NB4 (cell line): ENCODE results near the gene NFATC2.

ENCODE experiments used
- POLR2A ChIP-seq: IDR thresholded peaks from 2 replicates; pipeline ENCODE4 v1.6.1; 2011; ENCODE audit warnings: mild to moderate bottlenecking; ENCODE audit not compliant: insufficient read length; ENCODE audit errors: extremely low read depth
- TF ChIP-seq, protein P1 (sequence below): IDR thresholded peaks from one replicate; pipeline ENCODE4 v1.5.1; 2012; ENCODE audit warnings: low read depth, low read length

DNA sequence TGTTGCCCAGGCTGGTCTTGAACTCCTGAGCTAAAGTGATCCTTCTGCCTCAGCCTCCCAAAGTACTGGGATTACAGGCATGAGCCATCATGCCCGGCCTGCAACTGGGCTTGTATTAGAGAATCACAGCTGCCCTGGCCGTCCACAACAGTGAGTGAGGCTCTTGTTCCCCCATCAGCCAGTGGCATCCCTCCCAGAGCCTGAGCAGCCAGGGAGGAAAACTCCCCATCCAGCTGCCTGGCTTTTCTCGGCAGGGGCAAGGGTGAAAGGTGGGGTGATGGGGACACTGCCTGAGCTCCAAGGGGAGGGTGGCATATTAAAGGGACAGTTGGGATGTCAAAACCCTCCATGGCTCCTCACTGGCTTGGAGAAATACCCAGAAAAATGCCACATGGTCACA lies 185.6 kb downstream of the NFATC2 start:
- TF ChIP-seq, protein P1, sequence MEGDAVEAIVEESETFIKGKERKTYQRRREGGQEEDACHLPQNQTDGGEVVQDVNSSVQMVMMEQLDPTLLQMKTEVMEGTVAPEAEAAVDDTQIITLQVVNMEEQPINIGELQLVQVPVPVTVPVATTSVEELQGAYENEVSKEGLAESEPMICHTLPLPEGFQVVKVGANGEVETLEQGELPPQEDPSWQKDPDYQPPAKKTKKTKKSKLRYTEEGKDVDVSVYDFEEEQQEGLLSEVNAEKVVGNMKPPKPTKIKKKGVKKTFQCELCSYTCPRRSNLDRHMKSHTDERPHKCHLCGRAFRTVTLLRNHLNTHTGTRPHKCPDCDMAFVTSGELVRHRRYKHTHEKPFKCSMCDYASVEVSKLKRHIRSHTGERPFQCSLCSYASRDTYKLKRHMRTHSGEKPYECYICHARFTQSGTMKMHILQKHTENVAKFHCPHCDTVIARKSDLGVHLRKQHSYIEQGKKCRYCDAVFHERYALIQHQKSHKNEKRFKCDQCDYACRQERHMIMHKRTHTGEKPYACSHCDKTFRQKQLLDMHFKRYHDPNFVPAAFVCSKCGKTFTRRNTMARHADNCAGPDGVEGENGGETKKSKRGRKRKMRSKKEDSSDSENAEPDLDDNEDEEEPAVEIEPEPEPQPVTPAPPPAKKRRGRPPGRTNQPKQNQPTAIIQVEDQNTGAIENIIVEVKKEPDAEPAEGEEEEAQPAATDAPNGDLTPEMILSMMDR, result no peak
- TF ChIP-seq POLR2A, result no peak
